Transverse colon (tissue), 4 donors: ENCODE results near the gene HMCN1. TPM values are rescaled to one million over a fixed set of nuclear protein-coding genes. Genes with fewer than 3 reads are reported as not detected.

Source experiments
- DNase-seq: peaks from one replicate; pipeline ENCODE4 v3.0.0-alpha.2; 2019
- H3K27ac ChIP-seq, 4 donors: fragments of 200-600 bp; sonication (generic); 2 replicates each; pipeline ENCODE4 v1.5.1; 2016 to 2018; ENCODE audit warnings: inconsistent platforms in 4 of 4
- H3K27me3 ChIP-seq: fragments of 200-600 bp; sonication (generic); 2 replicates; pipeline ENCODE4 v1.5.1; 2017; ENCODE audit warnings: inconsistent platforms
- H3K36me3 ChIP-seq, 4 donors: fragments of 200-600 bp; sonication (generic); 2 replicates each; pipeline ENCODE4 v1.5.1; 2017 to 2019; ENCODE audit warnings: inconsistent platforms in 4 of 4
- H3K4me1 ChIP-seq, 4 donors: fragments of 200-600 bp; sonication (generic); 2 replicates each; pipeline ENCODE4 v1.5.1; 2017 to 2020; ENCODE audit warnings: inconsistent platforms in 4 of 4
- H3K4me3 ChIP-seq, 4 donors: fragments of 200-600 bp; sonication (generic); 1 replicate in 1 of 4; 2 replicates in 3 of 4; pipeline versions ENCODE4 v1.5.1 to v1.6.1; 2017 to 2019; ENCODE audit warnings: inconsistent platforms in 4 of 4
- H3K9me3 ChIP-seq, 2 donors: fragments of 200-600 bp; sonication (generic); 2 replicates each; pipeline ENCODE4 v1.5.1; 2017 to 2019; ENCODE audit warnings: inconsistent platforms in 2 of 2
- CTCF ChIP-seq, 5 experiments: fragments of 200-600 bp in 3 of 5; fragments of 450-650 bp in 2 of 5; sonication (generic) in 3 of 5; IDR thresholded peaks; 1 replicate in 2 of 5; 2 replicates in 3 of 5; pipeline ENCODE4 v1.5.1; 2016 to 2017; ENCODE audit warnings: antibody characterized with exemption in 5 of 5, inconsistent platforms in 3 of 5, mild to moderate bottlenecking in 2 of 5, moderate library complexity in 1 of 5
- EP300 ChIP-seq: sonication (generic); formaldehyde crosslinking; IDR thresholded peaks from one replicate; pipeline ENCODE4 v1.6.1; 2017; ENCODE audit warnings: antibody characterized with exemption, low read depth
- POLR2A ChIP-seq: fragments of 450-650 bp; IDR thresholded peaks from one replicate; pipeline ENCODE4 v1.6.1; 2016; ENCODE audit warnings: antibody characterized with exemption, mild to moderate bottlenecking, moderate library complexity
- POLR2AphosphoS5 ChIP-seq, 3 donors: sonication (generic); formaldehyde crosslinking; IDR thresholded peaks; one replicate each; pipeline ENCODE4 v1.6.1; 2016; ENCODE audit warnings: antibody characterized with exemption in 3 of 3
- WGBS, 2 donors: methylation state at CpG; one replicate each; pipeline ENCODE4 v1.1.5; 2018; ENCODE audit warnings: low coverage in 1 of 2; 5-methylcytosine and 5-hydroxymethylcytosine counted together
- in situ Hi-C, 4 donors: fragments of 200-750 bp; cut with MboI; loops; one replicate each; pipeline versions ENCODE4 v1.15.0 to v1.15.1; 2017; ENCODE audit warnings: low sequenced_read_pairs in 3 of 4, low pct_ligation_motif_present in 1 of 4, low pct_unique_long_range_greater_than_20kb in 1 of 4
- intact Hi-C: fragments of 100-400 bp; cut with DNase I; formaldehyde crosslinking; loops from one replicate; pipeline ENCODE4 v1.15.1; 2023; ENCODE audit warnings: low total_unique reads
- total RNA-seq, 4 donors: library from RNA; depleted of rRNA; stranded (reverse); fragments of >200 nt; gene quantifications; one replicate each; pipeline ENCODE4 v1.1.0, GENCODE V29; 2016

The HMCN1 gene
- total RNA-seq, 4 donors from 2014 or later, result 1.1 to 2.7 (median 2.1) TPM

GRCh38 chr1:186175588-186175987 is 441.4 kb downstream of the HMCN1 start:
- in situ Hi-C loops, result no loop called here
- WGBS, 2 donors, result 57 to 58% methylated on average over 4 of the region's 4 CpGs
- Histone ChIP-seq H3K4me3 (no peak overlapping the region), H3K9me3 (no peaks in the 10 kb centered on the region), H3K27ac (no peak overlapping the region), H3K4me1 (no peaks in the 10 kb centered on the region), H3K36me3 (no peaks in the 10 kb centered on the region), H3K27me3 (no peaks in the 10 kb centered on the region)
- intact Hi-C loops, result no loop called here
- no peak for TF ChIP-seq POLR2A
- no peak for TF ChIP-seq CTCF (IDR thresholded peaks at IDR 0.05)
- TF ChIP-seq POLR2AphosphoS5 (IDR thresholded peaks at IDR 0.05), result no peak
- no peak for TF ChIP-seq EP300
- no peak for DNase-seq

- H3K9me3 ChIP-seq, result no peaks in the 10 kb centered on the region
- WGBS, 2 donors, result 80 to 93% methylated on average over 1 to 5 of the region's 5 CpGs
- no peaks in the 10 kb centered on the region for H3K27me3 ChIP-seq
- no peaks in the 10 kb centered on the region for H3K36me3 ChIP-seq
- H3K4me1 ChIP-seq, result no peaks in the 10 kb centered on the region
- TF ChIP-seq EP300 (no peak), POLR2AphosphoS5 (IDR thresholded peaks at IDR 0.05) (no peak), POLR2A (no peak), CTCF (IDR thresholded peaks at IDR 0.05) (no peak)
- no peak overlapping the region for H3K4me3 ChIP-seq
- intact Hi-C loops (no loop called here), in situ Hi-C loops (no loop called here)
- DNase-seq, result no peak
- no peak overlapping the region for H3K27ac ChIP-seq
Observed at GRCh38 chr1:186178426-186179043, 444.3 kb downstream of the HMCN1 start.

GRCh38 chr1:186179231-186179630 is 445.0 kb downstream of the HMCN1 start:
- intact Hi-C loops (no loop called here), in situ Hi-C loops (no loop called here)
- DNase-seq, result no peak
- H3K4me1 ChIP-seq, result peaks cover 0 to 3% (median 0%) of the 10 kb centered on the region in 4 donors
- H3K4me3 ChIP-seq, result no peak overlapping the region
- no peaks in the 10 kb centered on the region for H3K9me3 ChIP-seq
- no peaks in the 10 kb centered on the region for H3K27me3 ChIP-seq
- H3K27ac ChIP-seq, result no peak overlapping the region
- WGBS, 2 donors, result 36 to 47% methylated on average over 3 of the region's 3 CpGs
- TF ChIP-seq POLR2A, result no peak
- no peak for TF ChIP-seq EP300
- no peak for TF ChIP-seq CTCF (IDR thresholded peaks at IDR 0.05)
- TF ChIP-seq POLR2AphosphoS5 (IDR thresholded peaks at IDR 0.05), result no peak
- no peaks in the 10 kb centered on the region for H3K36me3 ChIP-seq

- no peaks in the 10 kb centered on the region for H3K9me3 ChIP-seq
- no peak for DNase-seq
- WGBS, 2 donors, result 73 to 74% methylated on average over 1 of the region's 1 CpG
- intact Hi-C loops, result no loop called here
- no peaks in the 10 kb centered on the region for H3K36me3 ChIP-seq
- no peak overlapping the region for H3K4me3 ChIP-seq
- no peaks in the 10 kb centered on the region for H3K27me3 ChIP-seq
- in situ Hi-C loops, result no loop called here
- TF ChIP-seq CTCF (IDR thresholded peaks at IDR 0.05) (no peak), POLR2AphosphoS5 (IDR thresholded peaks at IDR 0.05) (no peak), POLR2A (no peak), EP300 (no peak)
- H3K27ac ChIP-seq, result no peak overlapping the region
- H3K4me1 ChIP-seq, result peaks cover 0 to 3% (median 0%) of the 10 kb centered on the region in 4 donors
Observed at GRCh38 chr1:186183219-186183618, 449.0 kb downstream of the HMCN1 start.
